GM15510 (cell line): Measurements from ENCODE around the gene BCL11A.

Experiments used
- POLR2A ChIP-seq: IDR thresholded peaks from 3 replicates; pipeline ENCODE4 v1.6.1; 2011; ENCODE audit warnings: borderline replicate concordance; ENCODE audit not compliant: insufficient read length; ENCODE audit errors: extremely low read depth

Gene BCL11A

DNA sequence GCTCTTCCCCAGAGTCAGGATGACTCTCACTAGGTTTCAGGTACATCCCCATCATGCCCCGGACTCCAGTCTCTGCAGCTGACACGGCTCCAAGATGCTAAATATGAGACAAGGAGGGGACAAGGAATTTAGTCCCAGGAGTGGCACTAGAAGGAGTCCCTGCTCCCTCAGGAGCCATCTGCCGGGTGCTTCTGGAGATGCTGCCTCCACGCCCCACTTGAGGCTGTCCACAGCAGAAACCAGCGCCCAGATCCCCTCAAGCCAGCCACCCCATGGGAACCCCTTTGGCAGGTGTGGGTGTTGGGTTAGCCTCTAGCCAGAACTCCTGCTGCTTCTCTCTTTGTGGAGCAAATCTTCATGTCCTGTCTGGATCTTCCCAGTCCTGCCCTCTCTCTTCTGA lies 40.3 kb downstream of the BCL11A start:
- no peak for TF ChIP-seq POLR2A

DNA sequence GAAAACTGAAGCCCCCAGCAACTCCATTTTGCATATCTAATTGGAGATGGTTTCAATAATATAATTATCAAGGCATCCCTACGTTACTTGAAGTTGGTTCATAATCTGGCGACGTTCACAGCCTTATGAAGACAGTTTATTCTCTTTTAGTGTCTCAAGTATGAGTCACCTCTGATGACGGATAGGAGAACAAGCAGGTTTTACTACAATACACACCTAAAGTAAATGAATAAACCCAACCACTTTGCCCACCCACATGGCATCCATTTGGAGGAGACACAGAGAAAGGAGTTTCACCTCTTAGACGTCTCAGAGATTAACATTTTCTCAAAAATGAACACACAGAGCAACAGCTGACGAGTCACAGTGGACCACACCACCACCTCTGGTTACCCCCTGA lies 40.8 kb downstream of the BCL11A start:
- no peak for TF ChIP-seq POLR2A

GRCh38 chr2:60512062-60512622 lies 41.3 kb downstream of the BCL11A start:
- no peak for TF ChIP-seq POLR2A

DNA sequence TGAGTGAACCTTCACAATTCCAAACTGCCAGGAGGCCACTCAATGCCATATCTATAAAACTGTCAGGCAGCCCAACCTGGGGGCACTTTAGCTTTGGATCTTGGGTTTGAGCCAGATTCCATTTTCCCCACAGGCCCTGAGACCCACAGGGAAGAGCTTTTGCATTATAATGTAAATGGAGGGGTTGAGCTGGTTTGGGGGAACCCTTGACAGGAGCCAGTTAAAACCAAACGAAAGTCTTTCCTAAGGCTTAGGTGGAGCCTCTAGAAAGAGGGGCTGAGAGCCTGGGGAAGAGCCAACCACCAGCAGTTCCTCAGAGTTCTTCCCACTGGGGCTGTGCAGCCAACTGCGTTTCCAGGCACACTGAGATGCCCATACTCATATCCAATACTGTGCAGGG lies 42.7 kb downstream of the BCL11A start:
- TF ChIP-seq POLR2A, result no peak

DNA sequence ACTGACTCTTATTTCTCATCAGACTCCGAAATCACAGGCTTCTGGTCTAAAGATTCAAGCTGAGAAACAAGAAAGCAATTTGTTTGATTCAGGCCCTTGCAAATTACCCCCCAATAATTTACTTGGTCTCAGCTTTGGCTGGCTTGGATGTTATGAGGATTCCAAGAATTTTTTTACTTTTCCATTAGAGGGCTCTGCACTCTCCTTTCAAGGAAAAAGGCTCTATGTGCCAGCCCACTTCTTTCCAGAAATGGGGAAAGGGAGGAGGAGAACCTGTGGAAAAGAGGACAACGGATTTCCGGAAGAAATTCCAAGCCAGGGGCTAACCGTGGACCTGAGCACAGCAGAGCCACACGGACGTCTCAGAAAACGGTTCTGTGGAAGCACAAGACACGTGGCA lies 44.4 kb downstream of the BCL11A start:
- TF ChIP-seq POLR2A, result no peak

DNA sequence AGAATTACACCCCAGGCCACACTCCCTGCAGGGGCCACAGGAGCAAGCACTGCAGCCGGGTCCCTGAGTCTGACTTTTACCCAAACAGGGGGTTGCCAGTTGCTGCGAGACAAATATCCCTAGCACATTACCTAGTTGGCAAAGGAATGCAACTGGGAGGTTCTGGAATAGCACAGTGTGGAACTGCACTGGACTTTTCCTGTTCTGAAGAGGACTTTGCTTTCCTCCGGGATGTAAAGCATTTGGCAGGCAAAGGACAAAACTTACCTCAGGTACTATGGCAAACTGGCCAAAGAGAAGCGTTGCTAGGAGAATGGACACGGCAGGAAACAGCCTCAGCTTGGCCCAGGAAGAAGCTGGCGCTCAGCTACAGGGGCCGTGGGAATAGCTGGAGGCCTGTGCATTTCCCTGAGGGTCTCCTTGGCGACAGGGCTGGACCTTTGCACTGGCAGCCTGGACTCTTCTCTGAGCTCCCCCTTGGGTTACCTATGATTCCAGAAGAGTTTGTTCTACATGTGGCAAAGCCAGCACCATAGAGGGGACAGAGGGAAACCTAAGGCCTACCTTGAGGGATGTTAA lies 45.0 kb downstream of the BCL11A start:
- no peak for TF ChIP-seq POLR2A

DNA sequence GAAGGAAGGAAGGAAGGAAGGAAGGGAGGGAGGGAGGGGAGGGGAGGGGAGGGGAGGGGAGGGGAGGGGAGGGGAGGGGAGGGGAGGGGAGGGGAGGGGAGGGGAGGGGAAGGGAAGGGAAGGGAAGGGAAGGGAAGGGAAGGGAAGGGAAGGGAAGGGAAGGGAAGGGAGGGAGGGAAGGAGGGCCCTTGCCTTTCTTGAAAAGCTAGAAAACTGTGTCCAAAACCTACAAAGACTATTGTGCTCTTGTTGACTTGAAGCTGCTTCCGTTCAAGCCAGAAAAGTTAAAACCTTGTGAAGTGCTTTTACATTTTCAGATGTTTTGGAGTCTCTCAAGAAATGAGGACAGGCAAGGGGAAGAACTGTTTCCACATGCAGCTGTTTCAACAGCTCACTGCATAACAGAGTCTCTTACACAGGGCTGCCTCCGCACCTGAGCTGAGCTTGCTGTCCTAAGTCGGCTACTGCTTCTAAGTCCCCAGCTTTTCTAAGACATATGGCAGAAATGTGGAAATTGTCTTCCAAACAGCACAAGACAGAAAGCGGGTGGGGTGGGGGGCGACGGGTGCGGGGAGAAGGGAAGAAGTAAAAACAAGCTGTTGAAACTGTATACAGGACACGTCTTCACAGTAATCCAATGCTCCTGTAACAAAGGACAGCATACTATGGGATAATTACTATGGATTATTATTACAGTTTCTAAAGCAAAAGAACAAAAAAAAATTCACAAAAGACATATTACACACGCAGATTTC lies 46.1 kb downstream of the BCL11A start:
- no peak for TF ChIP-seq POLR2A

GRCh38 chr2:60505880-60506260 lies 47.6 kb downstream of the BCL11A start:
- no peak for TF ChIP-seq POLR2A

DNA sequence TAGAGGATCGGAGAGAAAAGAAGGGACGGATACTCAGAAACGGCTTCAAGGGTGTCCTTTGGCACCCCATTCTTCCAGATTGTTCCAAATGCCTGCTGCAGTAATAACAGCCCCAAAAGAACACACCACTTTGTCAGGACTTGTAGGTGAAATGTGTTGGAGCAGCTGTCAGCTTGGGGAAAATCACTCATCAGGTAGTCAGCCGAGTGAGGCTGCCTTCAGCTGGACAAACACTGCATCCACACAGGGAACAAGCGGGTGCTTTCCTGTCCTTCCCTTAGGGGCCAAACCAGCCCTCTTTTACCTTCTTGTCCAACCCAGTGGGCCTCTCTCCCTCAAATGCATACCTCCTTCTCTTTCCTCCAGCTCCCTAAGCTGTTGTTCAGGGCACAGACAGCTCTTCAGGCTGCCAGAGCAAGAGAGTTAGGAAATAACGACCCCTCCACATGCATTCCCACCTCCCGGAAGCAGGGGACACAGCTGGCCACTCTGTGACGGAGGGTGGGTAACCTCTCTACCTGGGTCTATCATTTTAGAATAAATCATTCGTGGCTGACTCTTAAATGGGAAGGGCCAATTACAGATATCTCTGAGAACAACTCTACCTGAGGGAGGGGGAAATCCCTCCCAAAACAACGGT lies 48.1 kb downstream of the BCL11A start:
- no peak for TF ChIP-seq POLR2A

GRCh38 chr2:60504049-60504448 lies 49.4 kb downstream of the BCL11A start:
- TF ChIP-seq POLR2A, result no peak

- TF ChIP-seq POLR2A, result no peak
These were observed 51.3 kb downstream of the BCL11A start for GRCh38 chr2:60502144-60502543.

GRCh38 chr2:60500861-60501260 lies 52.6 kb downstream of the BCL11A start:
- TF ChIP-seq POLR2A, result no peak

- TF ChIP-seq POLR2A, result no peak
These were observed 53.7 kb downstream of the BCL11A start for GRCh38 chr2:60499651-60500265.

- TF ChIP-seq POLR2A, result no peak
These were observed 54.5 kb downstream of the BCL11A start for GRCh38 chr2:60498816-60499429.
